GM19023 (cell line): ENCODE results near the gene CREM.

Experiments used
- ATAC-seq: cut with Tn5 transposase; IDR thresholded peaks from one replicate; pipeline ENCODE4 v1.9.1; 2021; ENCODE audit warnings: mild to moderate bottlenecking, moderate library complexity; ENCODE audit not compliant: unreplicated experiment

CREM gene

GRCh38 chr10:35217455-35217854 is 90.8 kb downstream of the CREM start:
- ATAC-seq = no peak

- peak; percentile 68 for ATAC-seq
These were observed 91.8 kb downstream of the CREM start for GRCh38 chr10:35218339-35218955.

- ATAC-seq = no peak
These were observed 92.6 kb downstream of the CREM start for GRCh38 chr10:35219292-35219691.

- ATAC-seq = no peak
These were observed 93.5 kb downstream of the CREM start for GRCh38 chr10:35219891-35220890.

GRCh38 chr10:35223016-35223415 is 96.4 kb downstream of the CREM start:
- no peak for ATAC-seq

- no peak for ATAC-seq
These were observed 97.5 kb downstream of the CREM start for GRCh38 chr10:35224045-35224740.

GRCh38 chr10:35225204-35225603 is 98.6 kb downstream of the CREM start:
- no peak for ATAC-seq

GRCh38 chr10:35226507-35226906 is 99.9 kb downstream of the CREM start:
- no peak for ATAC-seq

GRCh38 chr10:35228058-35228457 is 101.4 kb downstream of the CREM start:
- no peak for ATAC-seq

- ATAC-seq = no peak
These were observed 105.0 kb downstream of the CREM start for GRCh38 chr10:35231646-35232045.

GRCh38 chr10:35232527-35232926 is 105.9 kb downstream of the CREM start:
- ATAC-seq = no peak

GRCh38 chr10:35234073-35234472 is 107.4 kb downstream of the CREM start:
- ATAC-seq = no peak

- no peak for ATAC-seq
These were observed 110.1 kb downstream of the CREM start for GRCh38 chr10:35236739-35237138.

GRCh38 chr10:35237766-35238512 is 111.3 kb downstream of the CREM start:
- no peak for ATAC-seq

- no peak for ATAC-seq
These were observed 117.9 kb downstream of the CREM start for GRCh38 chr10:35244549-35244948.

- ATAC-seq = no peak
These were observed 120.2 kb downstream of the CREM start for GRCh38 chr10:35246770-35247343.

- no peak for ATAC-seq
These were observed 124.9 kb downstream of the CREM start for GRCh38 chr10:35251373-35252100.

GRCh38 chr10:35257057-35257983 is 130.7 kb downstream of the CREM start:
- ATAC-seq = no peak
